ENCODE measurements around the gene SH3BP4.

SH3BP4 gene

GRCh38 chr2:235094457-235094856 lies 142.6 kb downstream of the SH3BP4 start:
- no peak for DNase-seq (ENCODE audit: low read depth)
- TF ChIP-seq CTCF (IDR thresholded peaks at IDR 0.05; ENCODE audit: low read depth, low read length, missing control alignments): no peak
- no peak overlapping the region for H3K4me3 ChIP-seq (ENCODE audit: low read depth, low read length)

DNA sequence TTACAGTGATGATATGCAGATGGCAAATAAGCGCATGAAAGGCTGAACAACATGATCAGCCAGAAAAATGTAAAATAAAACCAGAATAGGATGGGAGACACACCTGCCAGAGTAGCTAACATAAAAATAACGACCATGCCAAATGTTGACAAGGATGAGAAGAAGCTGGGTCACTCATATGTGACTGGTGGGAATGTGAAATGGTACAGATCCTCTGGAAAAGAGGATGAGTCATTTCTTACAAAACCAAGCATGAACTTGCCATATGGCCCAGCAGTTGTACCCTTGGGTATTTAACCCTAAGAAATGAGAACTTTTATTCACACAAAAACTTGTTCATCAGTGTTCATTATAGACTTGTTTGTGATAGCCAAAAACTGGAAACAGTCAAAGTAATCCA lies 143.8 kb downstream of the SH3BP4 start:
- no peak overlapping the region for H3K4me3 ChIP-seq (ENCODE audit: low read depth, low read length)
- TF ChIP-seq CTCF (IDR thresholded peaks at IDR 0.05; ENCODE audit: low read depth, low read length, missing control alignments): no peak
- no peak for DNase-seq (ENCODE audit: low read depth)

GRCh38 chr2:235096447-235096846 lies 144.6 kb downstream of the SH3BP4 start:
- DNase-seq (ENCODE audit: low read depth): no peak
- no peak for TF ChIP-seq CTCF (IDR thresholded peaks at IDR 0.05; ENCODE audit: low read depth, low read length, missing control alignments)
- H3K4me3 ChIP-seq (ENCODE audit: low read depth, low read length): no peak overlapping the region

- no peak for DNase-seq (ENCODE audit: low read depth)
- no peak for TF ChIP-seq CTCF (IDR thresholded peaks at IDR 0.05; ENCODE audit: low read depth, low read length, missing control alignments)
Observed at GRCh38 chr2:235097196-235097595, 145.4 kb downstream of the SH3BP4 start.

GRCh38 chr2:235098269-235098668 lies 146.5 kb downstream of the SH3BP4 start:
- no peak overlapping the region for H3K4me3 ChIP-seq (ENCODE audit: low read depth, low read length)
- TF ChIP-seq CTCF (IDR thresholded peaks at IDR 0.05; ENCODE audit: low read depth, low read length, missing control alignments): no peak
- DNase-seq (ENCODE audit: low read depth): no peak

More at GRCh38 chr2:235097196-235097595, 145.4 kb downstream of the SH3BP4 start:
- no peak overlapping the region for H3K4me3 ChIP-seq (ENCODE audit: low read depth, low read length)

- DNase-seq (ENCODE audit: low read depth): no peak
- no peak for TF ChIP-seq CTCF (IDR thresholded peaks at IDR 0.05; ENCODE audit: low read depth, low read length, missing control alignments)
Observed at GRCh38 chr2:235098736-235099494, 147.1 kb downstream of the SH3BP4 start.

GRCh38 chr2:235102896-235103295 lies 151.1 kb downstream of the SH3BP4 start:
- TF ChIP-seq CTCF (IDR thresholded peaks at IDR 0.05; ENCODE audit: low read depth, low read length, missing control alignments): no peak
- no peak for DNase-seq (ENCODE audit: low read depth)
- H3K4me3 ChIP-seq (ENCODE audit: low read depth, low read length): no peak overlapping the region

More at GRCh38 chr2:235098736-235099494, 147.1 kb downstream of the SH3BP4 start:
- H3K4me3 ChIP-seq (ENCODE audit: low read depth, low read length): no peak overlapping the region

Data from GM12864 (cell line).